SK-N-SH (cell line): ENCODE data around the gene ZNF677. TPM values are rescaled to one million over a fixed set of nuclear protein-coding genes. Genes with fewer than 3 reads are reported as not detected.

Source experiments
- CTCF ChIA-PET: fragments of 300-600, 350-600 bp; formaldehyde crosslinking; extraction: SDS; loops from one replicate; lab custom pipeline; 2021; lab: Yijun Ruan, JAX
- POLR2A ChIA-PET: fragments of 350-600 bp; sonication (Branson Sonifier 250); formaldehyde crosslinking; extraction: SDS; loops from one replicate; lab custom pipeline; 2020; ENCODE audit warnings: antibody characterized with exemption, inconsistent platforms; lab: Yijun Ruan, JAX
- DNase-seq: peaks from one replicate; pipeline ENCODE4 v3.0.0; 2012
- H2AFZ ChIP-seq: fragments of 200-600 bp; sonication (generic); 2 replicates; pipeline ENCODE4 v1.8.1; 2016; ENCODE audit warnings: antibody characterized with exemption, mild to moderate bottlenecking, low read depth
- H3F3A ChIP-seq: fragments of 200-600 bp; sonication (generic); replicated peaks from 2 replicates; pipeline ENCODE3; 2016; ENCODE audit warnings: antibody characterized with exemption, mild to moderate bottlenecking; ENCODE audit not compliant: insufficient read depth
- H3K27ac ChIP-seq, 2 experiments: fragments of 200-500 bp in 1 of 2; fragments of 200-600 bp in 1 of 2; sonication (Bioruptor generic) in 1 of 2; sonication (generic), shearing (Covaris generic) in 1 of 2; 2 replicates each; pipeline versions ENCODE4 v1.5.1 to v1.6.1; 2014 to 2016; ENCODE audit warnings: low read depth in 2 of 2, inconsistent platforms in 1 of 2, low read length in 1 of 2, mild to moderate bottlenecking in 1 of 2, mixed read lengths in 1 of 2
- H3K27me3 ChIP-seq: fragments of 200-600 bp; sonication (generic), shearing (Covaris generic); 2 replicates; pipeline ENCODE4 v1.6.1; 2016; ENCODE audit warnings: mixed run types; ENCODE audit not compliant: insufficient read depth
- H3K36me3 ChIP-seq, 2 experiments: fragments of 200-500 bp in 1 of 2; fragments of 200-600 bp in 1 of 2; sonication (Bioruptor generic) in 1 of 2; sonication (generic) in 1 of 2; replicated peaks in 1 of 2; 2 replicates each; pipeline versions ENCODE3 to v1.5.1; 2014 to 2016; ENCODE audit warnings: low read length in 1 of 2, mild to moderate bottlenecking in 1 of 2; ENCODE audit not compliant: insufficient read depth in 2 of 2, control insufficient read depth in 1 of 2
- H3K4me1 ChIP-seq, 2 experiments: fragments of 200-500 bp in 1 of 2; fragments of 200-600 bp in 1 of 2; sonication (Bioruptor generic) in 1 of 2; sonication (generic), shearing (Covaris generic) in 1 of 2; 2 replicates each; pipeline versions ENCODE4 v1.5.1 to v1.6.1; 2014 to 2016; ENCODE audit warnings: low read depth in 1 of 2, low read length in 1 of 2, mixed run types in 1 of 2; ENCODE audit not compliant: insufficient read depth in 2 of 2, control insufficient read depth in 1 of 2
- H3K4me2 ChIP-seq: fragments of 200-600 bp; sonication (generic), shearing (Covaris generic); 2 replicates; pipeline ENCODE4 v1.6.1; 2017; ENCODE audit warnings: mixed run types
- H3K4me3 ChIP-seq, 2 experiments: fragments of 200-500 bp in 1 of 2; fragments of 200-600 bp in 1 of 2; sonication (Bioruptor generic) in 1 of 2; sonication (generic), shearing (Covaris generic) in 1 of 2; 2 replicates each; pipeline versions ENCODE4 v1.5.1 to v1.8.1; 2014 to 2016; ENCODE audit warnings: low read depth in 2 of 2, inconsistent platforms in 1 of 2, low read length in 1 of 2, mild to moderate bottlenecking in 1 of 2, mixed read lengths in 1 of 2, moderate library complexity in 1 of 2
- H3K79me2 ChIP-seq: fragments of 200-600 bp; sonication (generic); 2 replicates; pipeline ENCODE4 v1.8.1; 2017; ENCODE audit warnings: mild to moderate bottlenecking; ENCODE audit not compliant: insufficient read depth
- H3K9ac ChIP-seq: fragments of 200-600 bp; sonication (generic); 2 replicates; pipeline ENCODE4 v1.6.1; 2017; ENCODE audit warnings: mixed run types
- H3K9me2 ChIP-seq: fragments of 200-600 bp; sonication (generic); 2 replicates; pipeline ENCODE4 v1.6.1; 2017; ENCODE audit warnings: mixed run types
- H3K9me3 ChIP-seq: fragments of 200-600 bp; sonication (generic); 2 replicates; pipeline ENCODE4 v1.6.1; 2017; ENCODE audit warnings: mixed run types, mild to moderate bottlenecking, moderate library complexity
- H4K20me1 ChIP-seq: fragments of 200-600 bp; sonication (generic); 2 replicates; pipeline ENCODE4 v1.6.1; 2017; ENCODE audit warnings: mild to moderate bottlenecking, mixed run types; ENCODE audit not compliant: insufficient read depth
- CHD2 ChIP-seq: fragments of 150-350 bp; IDR thresholded peaks from 2 replicates; pipeline ENCODE4 v1.6.1; 2018; ENCODE audit warnings: low read length; ENCODE audit not compliant: partially characterized antibody
- EP300 ChIP-seq, 2 experiments: IDR thresholded peaks; 2 replicates each; pipeline versions ENCODE4 v1.4.0 to v1.6.1; 2012; ENCODE audit warnings: borderline replicate concordance in 1 of 2, low read depth in 1 of 2, low read length in 1 of 2
- EZH2phosphoT487 ChIP-seq: fragments of 200-600 bp; sonication (generic); IDR thresholded peaks from 2 replicates; pipeline ENCODE4 v1.6.1; 2017; ENCODE audit warnings: low read depth, mixed run types, mild to moderate bottlenecking, antibody characterized with exemption, moderate library complexity, borderline replicate concordance
- FOXJ3 ChIP-seq: sonication (generic); formaldehyde crosslinking; IDR thresholded peaks from 2 replicates; pipeline ENCODE4 v1.5.1; 2020; ENCODE audit warnings: mild to moderate bottlenecking, missing genetic modification reagents
- GATA2 ChIP-seq: sonication (generic); formaldehyde crosslinking; IDR thresholded peaks from 2 replicates; pipeline ENCODE4 v1.5.0; 2020; ENCODE audit warnings: mild to moderate bottlenecking, missing genetic modification reagents
- IRF3 ChIP-seq: fragments of 150-350 bp; IDR thresholded peaks from 2 replicates; pipeline ENCODE4 v1.6.1; 2016; ENCODE audit warnings: mild to moderate bottlenecking, low read depth, low read length
- NFIC ChIP-seq: IDR thresholded peaks from 2 replicates; pipeline ENCODE4 v1.4.0; 2012; ENCODE audit warnings: borderline replicate concordance
- NRF1 ChIP-seq: IDR thresholded peaks from 2 replicates; pipeline ENCODE4 v1.6.1; 2012; ENCODE audit warnings: low read depth, mild to moderate bottlenecking, low read length
- POLR2AphosphoS5 ChIP-seq: IDR thresholded peaks from 2 replicates; pipeline ENCODE4 v1.6.1; 2012; ENCODE audit warnings: low read depth, low read length
- RCOR1 ChIP-seq: fragments of 150-350 bp; IDR thresholded peaks from 2 replicates; pipeline ENCODE4 v1.6.1; 2017; ENCODE audit warnings: antibody characterized with exemption, low read length
- RXRA ChIP-seq: IDR thresholded peaks from 2 replicates; pipeline ENCODE4 v1.4.0; 2012; ENCODE audit warnings: low read depth, mild to moderate bottlenecking, borderline replicate concordance
- SIN3A ChIP-seq: IDR thresholded peaks from 2 replicates; pipeline ENCODE4 v1.6.1; 2012; ENCODE audit warnings: low read depth, mild to moderate bottlenecking, low read length, moderate library complexity, borderline replicate concordance
- SMC3 ChIP-seq: IDR thresholded peaks from 2 replicates; pipeline ENCODE4 v1.6.1; 2012; ENCODE audit warnings: low read depth, low read length, improper control_type of control experiment
- USF1 ChIP-seq: IDR thresholded peaks from 2 replicates; pipeline ENCODE4 v1.4.0; 2012; ENCODE audit warnings: low read depth, borderline replicate concordance
- ZBTB33 ChIP-seq: IDR thresholded peaks from 2 replicates; pipeline ENCODE4 v1.4.0; 2012; ENCODE audit warnings: low read depth, borderline replicate concordance
- WGBS: methylation state at CpG from one replicate; pipeline ENCODE4 v1.1.6; 2017; ENCODE audit warnings: low lambda C conversion rate; 5-methylcytosine and 5-hydroxymethylcytosine counted together
- polyA plus RNA-seq, 3 experiments: library from polyadenylated mRNA; depleted of rRNA; stranded (reverse); fragments of >200 nt; gene quantifications; 2 replicates each; pipeline ENCODE4 v1.2.3, GENCODE V29; 2012

ZNF677 gene
- polyA plus RNA-seq, 1 of the 3 experiments (the other 2 are of a cell fraction): 6.8 TPM

GRCh38 chr19:53246498-53246897, 8.2 kb downstream of the ZNF677 start:
- CTCF ChIA-PET: no interaction called here
- H3K4me2 ChIP-seq: no peak overlapping the region
- no peak for DNase-seq

GRCh38 chr19:53237114-53237777, 17.4 kb downstream of the ZNF677 start:
- peaks cover 16 to 25% of the 10 kb centered on the region in 2 experiments for H3K36me3 ChIP-seq
- peaks cover 33% of the 10 kb centered on the region for H3K9me3 ChIP-seq
- TF ChIP-seq EP300 (IDR thresholded peaks at IDR 0.05; ENCODE audit: borderline replicate concordance in 1 of 2, low read depth in 1 of 2, low read length in 1 of 2): no peak
- no peak for TF ChIP-seq SIN3A
- TF ChIP-seq NFIC: no peak
- no peak for TF ChIP-seq SMC3
- no peak for TF ChIP-seq IRF3
- no peak for TF ChIP-seq NRF1
- no peak for TF ChIP-seq POLR2AphosphoS5
- no peak for TF ChIP-seq RCOR1
- TF ChIP-seq CHD2: no peak
- no peak for TF ChIP-seq RXRA
- no peak for TF ChIP-seq USF1
- TF ChIP-seq GATA2: no peak
- TF ChIP-seq, all 33 proteins: peak for 0
- ChIA-PET CTCF (interaction anchor here (0.9 kb wide), 1 partner anchor 42 kb away, joined by 3 read pairs; no protein-coding TSS in a partner anchor), POLR2A (no interaction called here)
- Histone ChIP-seq H3F3A (no peaks in the 10 kb centered on the region), H2AFZ (no peak overlapping the region), H3K9ac (no peak overlapping the region), H3K4me2 (no peak overlapping the region), H3K9me2 (no peaks in the 10 kb centered on the region), H3K27ac (no peak overlapping the region), H3K4me1 (no peaks in the 10 kb centered on the region), H3K27me3 (no peaks in the 10 kb centered on the region), H4K20me1 (no peaks in the 10 kb centered on the region), H3K79me2 (no peaks in the 10 kb centered on the region), H3K4me3 (no peak overlapping the region; a peak in 1 of 4 replicates)
- WGBS: 27% methylated on average over 4 of the region's 4 CpGs
- no peak for DNase-seq

More at GRCh38 chr19:53246498-53246897, 8.2 kb downstream of the ZNF677 start:
- no peaks in the 10 kb centered on the region for H3K4me1 ChIP-seq
- WGBS: 20% methylated on average over 1 of the region's 1 CpG
- TF ChIP-seq ZBTB33 (no peak), CHD2 (no peak), POLR2AphosphoS5 (no peak), SMC3 (no peak), EP300 (IDR thresholded peaks at IDR 0.05; ENCODE audit: borderline replicate concordance in 1 of 2, low read depth in 1 of 2, low read length in 1 of 2) (no peak), FOXJ3 (no peak), EZH2phosphoT487 (no peak)
- no peaks in the 10 kb centered on the region for H4K20me1 ChIP-seq
- H3K36me3 ChIP-seq: peaks cover 17 to 27% of the 10 kb centered on the region in 2 experiments
- no peak overlapping the region for H3K9ac ChIP-seq
- peaks cover 31% of the 10 kb centered on the region for H3K9me3 ChIP-seq
- H3K4me3 ChIP-seq: no peak overlapping the region
- POLR2A ChIA-PET: no interaction called here
- H2AFZ ChIP-seq: no peak overlapping the region
- no peaks in the 10 kb centered on the region for H3K9me2 ChIP-seq
- H3F3A ChIP-seq: no peaks in the 10 kb centered on the region
- no peak overlapping the region for H3K27ac ChIP-seq
- no peaks in the 10 kb centered on the region for H3K27me3 ChIP-seq
- H3K79me2 ChIP-seq: no peaks in the 10 kb centered on the region
